Activated CD4-positive, alpha-beta T cell treated with anti-CD3 and anti-CD28 coated beads, Interleukin-2, amount 50 U/mL, for 1 hour (primary cell): ENCODE measurements around the gene GNS.
A peak's percentile ranks its signal among the peaks of the same experiment; 100 is the strongest.

Experiments used
- DNase-seq: peaks from one replicate; pipeline ENCODE4 v3.0.0-alpha.2; 2020

GNS gene

DNA sequence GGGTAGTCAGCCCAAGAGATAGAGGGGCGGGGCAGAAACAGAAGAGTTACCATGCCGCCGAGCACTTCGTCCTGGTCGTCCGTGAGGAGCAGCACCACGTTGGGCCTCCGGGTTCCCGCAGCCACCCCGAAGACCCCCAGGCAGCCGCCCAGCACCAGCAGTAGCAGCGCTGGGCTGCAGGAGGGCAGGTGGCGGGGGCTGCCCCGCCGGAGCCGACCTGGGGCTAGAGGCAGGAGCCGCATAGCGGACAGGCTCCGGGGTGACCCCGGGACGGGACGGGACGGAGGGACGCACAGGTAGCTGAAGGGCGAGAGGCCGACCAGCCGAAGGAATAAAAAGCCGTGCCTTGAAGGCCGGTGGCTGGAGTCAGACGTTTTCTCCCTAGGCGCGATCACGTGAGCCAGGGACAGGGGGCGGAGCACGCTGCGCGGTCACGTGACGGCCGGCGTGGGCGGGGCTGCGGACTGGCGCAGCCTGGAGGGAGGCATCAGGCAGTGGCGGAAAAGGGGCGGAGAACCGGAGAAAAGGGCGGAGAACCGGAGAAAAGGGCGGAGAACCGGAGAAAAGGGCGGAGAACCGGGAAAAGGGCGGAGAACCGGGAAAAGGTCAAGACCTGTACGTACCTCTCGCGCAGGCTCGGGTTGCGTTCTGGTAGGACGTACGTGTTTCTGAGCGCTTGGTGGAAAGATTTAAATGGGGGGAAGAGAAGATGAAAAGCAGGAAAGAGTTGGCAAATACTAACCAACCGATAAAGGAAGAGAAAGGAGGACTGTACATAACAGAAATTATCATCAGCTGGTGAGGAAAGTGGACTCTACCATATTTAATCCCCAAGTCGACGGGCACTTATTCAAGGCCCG lies at the start of gene GNS:
Gene GNS (minus strand): TSS at position 372 of the 860 bp plus-strand sequence. CDS start 130 bp downstream, at position 242.
- DNase-seq: peak; percentile 89

DNA sequence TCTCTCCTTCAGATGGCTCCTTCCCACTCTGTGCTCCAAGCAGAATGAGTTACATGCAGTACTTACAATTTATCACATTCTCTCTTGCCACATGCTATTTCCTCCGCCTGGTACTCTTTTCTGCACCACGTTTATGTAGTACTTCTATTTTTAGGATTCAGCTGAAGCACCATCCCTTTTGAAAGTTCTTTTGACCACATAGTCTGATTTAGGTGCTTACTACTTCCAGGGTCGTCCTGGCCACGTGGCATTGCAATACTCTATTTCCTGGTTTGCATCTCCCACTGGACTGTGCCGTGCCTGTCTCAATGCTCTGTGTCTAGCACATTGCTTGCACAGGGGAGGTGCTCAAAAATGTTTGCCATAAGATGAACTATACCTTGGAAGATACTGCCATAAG lies 48.9 kb upstream of the GNS start:
- DNase-seq: no peak

DNA sequence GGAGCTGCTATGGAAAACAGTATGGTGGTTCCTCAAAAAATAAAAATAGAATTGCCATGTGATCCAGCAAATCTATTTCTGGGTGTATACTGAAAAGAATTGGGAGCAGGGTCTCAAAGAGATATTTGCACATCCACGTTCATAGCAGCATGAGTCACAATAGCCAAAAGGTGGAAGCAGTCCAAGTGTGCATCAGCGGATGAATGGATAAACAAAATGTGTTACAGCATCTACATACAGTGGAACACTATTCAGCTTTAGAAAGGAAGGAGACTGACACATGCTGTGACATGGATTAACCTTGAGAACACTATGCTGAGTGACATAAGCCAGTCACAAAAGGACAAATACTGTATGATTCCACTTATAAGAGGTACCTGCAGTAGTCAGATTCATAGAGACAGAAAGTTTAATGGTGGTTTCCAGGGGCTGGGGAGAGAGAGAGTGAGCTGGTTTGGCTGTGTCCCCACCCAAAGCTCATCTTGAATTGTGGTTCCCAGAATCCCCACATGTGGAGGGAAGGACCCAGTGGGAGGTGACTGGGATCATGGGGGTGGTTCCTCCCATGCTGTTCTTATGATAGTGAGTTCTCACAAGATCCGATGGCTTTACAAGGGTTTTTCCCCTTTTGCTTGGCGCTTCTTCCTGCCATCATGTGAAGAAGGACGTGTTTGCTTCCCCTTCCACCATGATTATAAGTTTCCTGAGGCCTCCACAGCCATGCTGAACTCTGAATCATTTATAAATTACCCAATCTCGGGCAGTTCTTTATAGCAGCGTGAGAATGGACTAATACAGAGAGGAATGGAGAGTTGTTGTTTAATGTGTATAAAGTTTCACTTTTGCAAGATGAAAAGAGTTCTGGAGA lies 47.6 kb upstream of the GNS start:
- DNase-seq: no peak

DNA sequence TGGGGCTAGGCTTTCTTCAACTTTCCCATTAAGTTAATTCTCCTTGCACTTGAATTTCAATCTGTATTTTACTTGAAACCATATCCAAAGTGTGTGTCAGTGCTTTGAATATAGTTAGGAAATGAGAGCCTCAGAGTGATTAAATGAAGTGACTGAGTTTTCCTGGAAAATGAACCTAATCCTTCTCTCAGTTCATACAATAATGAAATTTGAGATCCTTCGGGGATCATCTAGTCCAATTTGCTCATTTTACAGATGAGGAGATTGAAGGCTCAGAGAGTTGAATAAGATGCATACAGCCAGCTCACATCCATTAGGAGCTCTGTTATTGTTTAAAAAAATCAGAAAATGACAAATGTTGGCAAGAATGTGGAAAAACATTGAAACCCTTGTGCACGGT lies 47.0 kb upstream of the GNS start:
- no peak for DNase-seq

DNA sequence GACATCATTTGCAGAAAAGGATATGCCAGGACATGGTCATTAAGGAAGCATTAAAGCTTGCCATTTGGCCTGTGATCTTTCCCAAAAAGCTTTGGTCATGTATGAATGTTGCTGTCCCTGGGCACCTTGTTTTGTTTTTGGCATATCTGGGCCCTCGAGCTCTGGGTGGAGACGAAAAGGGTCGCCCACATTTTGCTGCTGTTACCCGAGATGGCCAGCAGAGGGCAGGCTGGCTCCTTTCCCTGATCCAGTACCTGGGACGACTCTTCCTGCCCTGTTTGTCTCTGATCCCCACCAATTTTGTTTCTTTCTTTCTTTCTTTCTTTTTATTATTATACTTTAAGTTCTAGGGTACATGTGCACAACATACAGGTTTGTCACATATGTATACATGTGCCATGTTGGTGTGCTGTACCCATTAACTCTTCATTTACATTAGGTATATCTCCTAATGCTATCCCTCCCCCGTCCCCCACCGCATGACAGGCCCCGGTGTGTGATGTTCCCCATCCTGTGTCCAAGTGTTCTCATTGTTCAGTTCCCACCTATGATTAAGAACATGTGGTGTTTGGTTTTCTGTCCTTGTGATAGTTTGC lies 43.1 kb upstream of the GNS start:
- DNase-seq: peak; percentile 48

DNA sequence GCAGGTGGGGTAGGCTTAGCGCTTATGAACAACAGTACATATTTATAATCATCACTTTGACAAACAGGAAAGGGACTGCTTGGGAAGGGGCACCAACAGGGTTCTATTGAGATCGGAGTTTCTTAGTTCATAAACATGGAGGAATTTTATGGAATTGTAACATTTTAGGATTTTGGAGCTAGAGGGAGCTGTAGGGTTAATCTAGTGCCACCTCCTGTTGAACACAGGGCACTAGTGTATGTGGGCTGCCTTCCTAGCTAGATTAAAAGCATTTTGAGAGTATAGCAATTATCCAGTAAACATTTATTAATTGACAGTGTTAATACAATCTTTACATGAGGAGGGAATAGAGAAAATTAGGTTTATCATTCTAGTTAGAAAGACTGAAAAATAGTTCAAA lies 42.2 kb upstream of the GNS start:
- no peak for DNase-seq

DNA sequence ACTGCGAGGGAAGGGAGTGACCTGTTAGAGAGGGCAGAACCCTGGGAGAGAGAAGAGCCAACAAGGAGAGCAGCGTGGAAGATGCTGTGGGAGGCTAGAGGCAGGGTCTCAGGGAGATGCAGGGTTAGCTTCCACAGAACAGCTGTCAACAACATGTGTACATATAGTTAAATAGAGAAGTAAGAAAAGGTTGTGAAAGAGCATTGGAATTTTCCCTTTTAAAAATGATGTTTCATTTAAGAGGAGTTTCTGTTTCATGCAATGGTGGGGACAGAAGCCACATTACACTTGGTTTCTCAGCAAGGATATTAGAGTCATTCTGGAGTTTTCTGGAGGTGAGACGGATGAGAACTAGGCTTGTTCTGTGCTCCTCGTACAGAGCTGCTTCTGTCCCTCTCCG lies 41.4 kb upstream of the GNS start:
- no peak for DNase-seq

DNA sequence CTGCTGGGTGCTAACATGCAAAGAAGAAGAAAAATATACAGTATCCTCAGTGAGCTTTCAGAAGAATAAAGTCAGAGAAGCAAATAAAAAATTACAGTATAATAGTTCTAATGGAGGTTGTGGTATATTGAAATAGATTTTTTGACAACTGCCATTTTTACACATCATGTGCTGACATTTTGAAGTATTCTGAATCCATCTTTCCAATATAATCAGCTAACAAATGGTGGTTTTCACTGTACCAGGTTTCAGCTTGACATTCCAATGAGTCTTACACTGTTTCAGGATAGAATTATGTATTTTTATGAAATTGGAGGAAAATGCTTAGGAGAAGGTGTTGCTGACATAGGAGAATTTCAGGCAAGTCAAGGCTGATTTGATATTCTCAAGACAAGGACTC lies 39.0 kb upstream of the GNS start:
- no peak for DNase-seq

DNA sequence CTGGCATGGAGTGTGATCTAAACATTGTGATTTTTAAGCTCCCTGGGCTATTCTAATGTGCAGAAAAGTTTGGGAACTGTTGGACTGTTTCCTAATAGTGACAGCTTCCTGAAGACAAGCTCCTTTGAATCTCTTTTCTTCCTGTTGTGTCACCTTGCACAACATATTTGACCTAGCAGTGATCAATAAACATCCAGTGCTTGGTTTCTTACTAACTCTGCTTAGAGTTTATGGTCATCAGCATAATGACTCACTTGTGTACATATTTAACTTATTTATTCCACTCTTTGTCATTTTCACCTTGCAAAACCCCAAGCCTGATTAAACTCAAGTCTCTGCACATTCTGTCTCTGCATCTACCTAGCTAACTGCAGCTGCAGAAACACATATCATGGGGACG lies 38.0 kb upstream of the GNS start:
- no peak for DNase-seq

DNA sequence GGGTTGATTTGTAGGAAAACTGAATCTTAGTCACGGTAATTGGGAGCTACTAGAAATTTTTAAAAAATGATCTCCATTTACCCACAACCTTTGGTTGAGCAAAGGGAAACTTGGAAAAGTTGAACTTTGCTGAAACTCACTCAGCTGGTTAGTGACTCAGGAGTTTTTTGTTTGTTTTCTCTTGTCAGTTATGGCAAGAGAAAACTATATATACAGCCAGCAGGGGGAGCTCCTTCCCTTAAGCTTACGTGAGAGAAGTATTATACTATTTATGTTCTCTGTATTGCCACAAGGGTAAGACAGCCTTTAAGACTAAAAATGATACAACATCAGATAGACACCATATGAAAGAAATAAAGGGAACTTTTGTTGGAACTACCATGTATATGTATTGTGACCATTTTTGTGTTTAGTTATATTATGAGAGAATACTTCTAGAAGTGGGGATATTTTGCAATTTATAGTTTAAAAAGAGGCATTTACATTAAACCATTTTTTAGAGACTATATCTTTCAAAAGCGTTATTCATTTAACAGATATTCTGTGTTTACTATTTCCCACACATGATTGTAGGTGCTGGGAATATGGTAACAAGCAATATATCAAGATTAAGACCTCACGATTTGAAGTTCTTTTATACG lies 37.1 kb upstream of the GNS start:
- DNase-seq: peak; percentile 47

DNA sequence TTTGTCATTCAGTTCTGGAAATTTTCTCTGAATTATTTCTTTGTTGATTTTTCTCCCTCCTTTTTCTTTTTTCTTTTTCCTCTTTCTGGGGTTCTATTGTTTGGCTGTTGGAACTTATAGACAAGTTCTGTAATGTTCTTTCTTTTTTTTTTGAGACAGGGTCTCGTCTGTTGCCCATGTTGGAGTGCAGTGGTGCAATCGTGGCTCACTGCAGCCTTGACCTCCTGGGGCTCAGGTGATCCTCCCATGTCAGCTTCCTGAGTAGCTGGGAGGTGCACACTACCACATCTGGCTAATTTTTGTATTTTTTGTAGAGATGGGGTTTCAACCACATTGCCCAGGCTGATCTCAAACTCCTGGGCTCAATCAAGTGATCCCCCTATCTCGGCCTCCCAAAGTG lies 35.1 kb upstream of the GNS start:
- DNase-seq: no peak

DNA sequence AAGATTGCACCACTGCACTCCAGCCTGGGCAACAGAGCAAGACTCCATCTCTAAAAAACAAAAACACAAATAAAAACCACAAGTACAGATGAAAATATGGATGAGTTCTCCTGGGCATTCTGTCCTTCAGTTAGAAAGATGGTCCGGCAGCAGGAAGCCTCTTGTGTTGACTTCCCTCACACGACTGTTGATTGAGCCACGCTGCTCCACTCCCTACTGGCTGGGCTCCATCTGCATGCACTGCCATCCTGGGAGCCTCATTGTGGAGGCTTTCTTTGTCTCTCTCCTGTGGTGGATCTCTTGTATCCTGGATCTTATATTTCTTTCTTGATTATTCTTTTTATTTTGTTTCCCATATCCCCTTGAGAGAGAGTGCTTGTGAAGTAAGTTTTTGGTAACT lies 34.4 kb upstream of the GNS start:
- DNase-seq: no peak

DNA sequence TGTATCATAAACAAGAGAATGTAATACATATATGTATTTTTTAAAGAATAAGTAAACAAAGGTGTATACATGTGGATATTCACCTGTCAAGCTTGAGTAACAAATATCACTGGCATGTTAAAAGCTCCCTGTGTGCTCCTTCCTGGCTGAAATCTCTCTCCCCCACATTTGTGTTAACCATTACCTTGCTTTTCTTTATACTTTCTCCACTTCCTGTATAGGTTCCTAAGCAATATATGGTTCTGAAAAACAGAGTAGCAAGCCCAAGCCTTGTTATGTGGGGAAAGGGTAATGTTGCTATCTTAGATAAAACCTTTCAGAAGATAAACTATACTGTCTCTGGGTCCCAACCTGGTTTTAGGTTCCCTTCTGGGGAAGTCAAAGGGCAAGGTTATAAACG lies 32.9 kb upstream of the GNS start:
- DNase-seq: no peak

DNA sequence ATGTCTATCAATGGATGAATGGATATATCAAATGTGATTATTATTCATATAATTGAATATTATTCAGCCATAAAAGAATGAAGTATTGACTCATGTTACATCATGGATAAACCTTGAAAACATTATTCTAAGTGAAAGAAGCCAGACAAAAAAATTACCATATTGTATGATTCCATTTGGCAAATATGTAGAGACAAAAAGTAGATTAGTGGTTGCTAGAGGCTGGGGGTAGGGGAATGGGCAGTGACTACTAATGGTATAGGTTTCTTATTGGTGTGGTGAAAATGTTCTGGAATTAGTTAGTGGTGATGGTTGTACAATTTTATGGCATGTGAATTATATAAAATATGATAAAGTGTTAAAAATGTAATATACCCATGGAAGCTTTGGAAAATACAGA lies 31.8 kb upstream of the GNS start:
- no peak for DNase-seq

DNA sequence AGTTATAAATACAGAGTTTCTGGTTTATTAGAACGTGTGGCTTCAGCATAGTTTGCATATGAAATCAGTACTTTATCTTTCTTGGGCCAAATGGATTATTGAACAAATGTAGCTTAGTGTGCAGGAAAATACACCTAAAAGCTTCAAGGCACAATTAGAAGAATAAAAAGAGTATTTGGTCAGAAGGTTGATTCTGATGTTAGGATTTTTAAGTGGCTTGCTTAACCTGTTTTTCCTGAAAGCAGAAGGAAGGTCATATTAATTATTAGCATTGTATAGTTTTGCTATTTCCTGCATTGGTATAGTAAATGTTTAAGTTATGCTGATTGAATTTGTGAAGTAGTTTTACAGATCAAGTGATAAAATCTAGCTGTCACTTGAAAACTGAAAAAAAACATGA lies 31.0 kb upstream of the GNS start:
- DNase-seq: no peak

DNA sequence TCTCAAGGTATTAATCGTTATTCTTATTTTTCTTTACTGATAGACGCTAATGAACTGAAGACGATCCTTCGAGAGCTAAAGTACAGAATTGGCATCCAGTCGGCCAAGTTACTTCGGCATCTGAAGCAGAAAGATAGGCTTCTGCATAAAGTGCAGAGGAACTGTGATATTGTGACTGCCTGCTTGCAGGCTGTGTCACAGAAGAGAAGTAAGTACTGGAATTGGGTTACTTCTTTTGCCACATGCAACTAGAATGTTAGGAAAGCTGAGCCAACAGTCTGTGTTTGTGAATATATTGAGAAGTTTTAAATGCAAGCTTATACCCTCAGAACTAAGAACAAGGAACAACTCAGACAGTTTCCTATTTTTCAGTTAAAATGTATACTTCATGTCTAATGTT lies 26.6 kb upstream of the GNS start:
- DNase-seq: no peak

DNA sequence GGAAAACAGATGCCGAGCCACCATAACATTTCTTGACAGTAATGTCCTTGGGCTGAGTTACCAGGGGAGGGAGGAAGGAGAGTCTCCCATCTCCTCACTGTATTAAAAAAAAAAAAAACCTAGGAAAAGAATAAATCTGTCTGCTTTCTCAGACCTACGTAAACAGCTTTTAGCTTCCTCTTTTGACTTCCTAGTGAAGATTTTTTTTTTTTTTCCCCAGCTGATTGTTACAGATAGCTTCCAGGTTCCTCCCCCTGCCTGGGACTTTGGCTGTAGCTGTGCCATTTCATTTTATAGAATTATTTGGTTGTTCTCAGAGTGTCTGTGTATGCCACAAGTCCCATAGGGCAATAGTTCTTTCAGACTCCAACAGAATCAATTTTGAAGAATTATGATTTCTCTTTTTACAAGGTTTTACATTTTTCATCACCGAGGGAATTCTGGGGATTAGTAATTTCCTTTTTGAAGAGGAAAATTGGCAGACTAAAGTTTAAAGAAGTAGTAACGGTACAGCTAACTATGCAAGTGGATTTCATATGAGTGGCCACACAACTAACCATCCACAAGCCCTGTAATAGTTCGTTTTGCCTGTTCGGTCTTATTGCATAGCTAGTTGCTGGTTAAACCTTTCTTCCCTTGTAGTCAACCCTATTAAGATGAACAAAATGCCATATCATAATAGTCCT lies 23.1 kb upstream of the GNS start:
- DNase-seq: no peak

DNA sequence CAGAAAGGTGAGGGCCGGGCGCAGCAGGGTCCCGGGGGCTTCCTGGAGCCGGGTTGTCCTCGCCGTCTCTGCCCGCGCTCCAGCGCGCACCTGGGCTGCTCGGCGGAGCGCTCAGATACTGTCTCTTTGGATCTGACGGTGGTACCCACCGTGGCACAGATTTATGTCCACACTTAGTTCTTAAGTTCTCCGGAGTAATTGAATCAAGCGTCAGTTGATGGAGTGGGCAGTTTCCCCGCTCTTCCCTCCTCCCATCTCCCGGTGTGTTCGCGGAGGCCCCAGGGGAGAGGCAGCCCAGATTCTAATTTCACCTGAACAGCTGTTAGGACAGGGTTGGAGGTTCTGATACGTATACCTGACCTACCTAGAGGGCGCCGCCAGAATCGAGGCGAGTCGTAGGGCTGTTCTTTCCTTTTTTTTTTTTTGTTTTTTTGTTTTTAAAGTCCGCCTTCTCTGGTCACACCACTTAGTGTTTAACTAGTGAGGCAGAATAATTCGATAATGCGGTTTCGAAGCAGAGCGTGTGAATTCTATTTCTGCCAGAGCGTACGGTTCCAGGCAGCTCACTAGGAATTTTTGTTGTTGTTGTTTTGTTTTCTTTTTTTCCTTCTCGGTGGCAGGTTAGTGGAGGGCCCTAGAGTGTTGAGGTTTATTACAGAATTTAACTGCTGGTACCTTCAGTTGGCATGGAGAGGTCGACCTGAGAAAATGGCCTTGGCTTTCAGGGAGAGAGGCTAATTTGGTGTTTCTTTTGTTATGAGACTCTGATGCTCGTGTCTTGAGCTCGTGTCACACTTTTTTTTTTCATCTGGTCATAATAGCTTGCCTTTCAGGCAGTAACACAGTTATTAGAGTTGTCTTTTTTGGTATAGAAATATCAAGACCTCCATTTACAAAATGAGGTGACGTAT lies 22.3 kb upstream of the GNS start:
- no peak for DNase-seq

DNA sequence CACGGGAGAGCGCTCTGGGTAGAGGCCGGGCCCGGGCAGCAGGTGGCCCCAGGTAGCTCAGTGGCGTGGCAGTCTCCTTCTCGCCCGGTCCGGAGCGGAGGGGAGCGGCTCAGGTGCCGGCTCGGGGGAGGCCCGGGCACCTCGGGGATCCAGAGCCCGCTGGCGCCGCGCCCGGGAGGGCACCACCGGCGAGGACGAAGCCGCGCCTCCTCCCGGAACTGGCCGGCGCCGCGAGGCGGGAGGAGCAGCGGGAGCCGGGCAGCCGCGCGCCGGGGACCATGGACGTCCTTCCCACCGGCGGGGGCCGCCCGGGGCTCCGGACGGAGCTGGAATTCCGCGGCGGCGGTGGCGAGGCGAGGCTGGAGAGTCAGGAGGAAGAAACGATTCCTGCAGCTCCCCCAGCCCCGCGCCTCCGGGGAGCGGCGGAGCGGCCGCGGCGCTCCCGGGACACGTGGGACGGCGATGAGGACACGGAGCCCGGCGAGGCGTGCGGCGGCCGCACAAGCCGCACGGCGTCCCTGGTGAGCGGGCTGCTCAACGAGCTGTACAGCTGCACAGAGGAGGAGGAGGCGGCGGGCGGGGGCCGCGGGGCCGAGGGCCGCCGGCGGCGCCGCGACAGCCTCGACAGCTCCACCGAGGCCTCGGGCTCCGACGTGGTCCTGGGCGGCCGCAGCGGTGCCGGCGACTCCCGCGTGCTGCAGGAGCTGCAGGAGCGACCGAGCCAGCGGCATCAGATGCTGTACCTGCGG lies 21.5 kb upstream of the GNS start:
- peak; percentile 4 for DNase-seq

DNA sequence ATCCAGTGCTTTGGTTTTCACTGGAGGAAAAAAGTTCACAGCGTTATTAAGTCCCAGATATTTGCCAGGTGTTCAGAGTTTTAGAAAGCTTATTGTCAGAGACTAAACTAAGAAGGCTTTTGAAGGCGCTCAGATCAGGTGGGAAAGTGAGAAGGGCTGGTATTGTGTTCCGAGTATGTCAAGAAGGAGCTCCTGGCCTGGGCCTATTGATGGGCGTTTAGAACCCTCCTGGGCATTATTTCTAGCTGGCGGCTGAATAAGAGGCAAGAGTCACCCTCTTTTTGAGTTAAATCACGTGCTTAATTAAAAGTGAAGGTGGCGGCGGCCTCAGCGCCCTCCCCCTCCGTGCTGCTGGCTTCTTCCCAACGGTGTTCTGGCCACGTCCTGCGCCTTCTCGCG lies 20.9 kb upstream of the GNS start:
- no peak for DNase-seq
